Heart left ventricle (tissue), 13 donors: ENCODE data around the gene LRRC1.

Experiments
- POLR2A ChIP-seq, 2 donors: fragments of 450-650 bp; IDR thresholded peaks; one replicate each; pipeline ENCODE4 v1.6.1; 2017; ENCODE audit warnings: antibody characterized with exemption in 2 of 2, mild to moderate bottlenecking in 2 of 2, moderate library complexity in 2 of 2
- TF ChIP-seq, protein P1 (sequence below), 12 donors: fragments of 200-600 bp; sonication (generic) in 4 of 12; IDR thresholded peaks; one replicate each; pipeline versions ENCODE4 v1.5.0 to v1.8.0; 2018 to 2022; ENCODE audit warnings: antibody characterized with exemption in 12 of 12, mild to moderate bottlenecking in 5 of 12
- donor health status: ischemic (EF 13 %, LVEDD 7.1; RV severe dilation, severe dysfunction).
- donor health status: DM: no; HTN: yes; CAD: no.
- donor health status: DM: no; HTN: no; CAD: no.
- donor health status: ischemic (EF 25% LVEDD 6.9; RV normal size, moderate dysfunction).
- donor health status: ischemic (EF 25% LVEDD 5.7; RV mildly dilated, moderate dysfunction).
- donor health status: ischemic (EF 35%, LVEDD 5.7; RV mildly dilated, moderate dysfunction).
- donor health status: nonischemic (EF 11% LVEDD 7.7; RV severe dilation, severe dysfunction).
- donor health status: DM: yes; HTN: yes; CAD: no.
- donor health status: PGD.
- donor health status: ischemic (EF 29% LVEDD 5.4; RV normal size, mild dysfunction).
- donor health status: nonischemic (EF 23%, LVEDD 6.1; RV moderate dilation, normal function).

DNA sequence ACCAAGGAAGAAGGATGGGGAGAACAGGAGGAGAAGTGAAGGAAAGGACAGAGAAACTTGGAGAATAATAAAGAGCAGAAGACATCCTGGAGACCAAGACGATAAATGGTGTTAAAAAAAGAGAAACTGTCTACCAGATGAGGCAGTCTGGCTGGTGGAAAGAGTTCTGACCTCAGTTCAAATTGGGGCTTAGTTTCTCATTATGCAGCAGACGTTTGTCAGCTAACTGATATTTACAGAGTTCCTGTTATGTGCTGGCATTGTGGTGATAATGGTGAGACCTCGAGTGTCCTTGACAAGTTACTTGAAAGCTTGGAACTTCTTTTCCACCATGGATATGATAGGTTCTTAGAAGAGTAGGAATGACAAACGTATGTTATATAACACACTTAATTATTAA, 142.7 kb downstream of the LRRC1 start:
- TF ChIP-seq, protein P1, sequence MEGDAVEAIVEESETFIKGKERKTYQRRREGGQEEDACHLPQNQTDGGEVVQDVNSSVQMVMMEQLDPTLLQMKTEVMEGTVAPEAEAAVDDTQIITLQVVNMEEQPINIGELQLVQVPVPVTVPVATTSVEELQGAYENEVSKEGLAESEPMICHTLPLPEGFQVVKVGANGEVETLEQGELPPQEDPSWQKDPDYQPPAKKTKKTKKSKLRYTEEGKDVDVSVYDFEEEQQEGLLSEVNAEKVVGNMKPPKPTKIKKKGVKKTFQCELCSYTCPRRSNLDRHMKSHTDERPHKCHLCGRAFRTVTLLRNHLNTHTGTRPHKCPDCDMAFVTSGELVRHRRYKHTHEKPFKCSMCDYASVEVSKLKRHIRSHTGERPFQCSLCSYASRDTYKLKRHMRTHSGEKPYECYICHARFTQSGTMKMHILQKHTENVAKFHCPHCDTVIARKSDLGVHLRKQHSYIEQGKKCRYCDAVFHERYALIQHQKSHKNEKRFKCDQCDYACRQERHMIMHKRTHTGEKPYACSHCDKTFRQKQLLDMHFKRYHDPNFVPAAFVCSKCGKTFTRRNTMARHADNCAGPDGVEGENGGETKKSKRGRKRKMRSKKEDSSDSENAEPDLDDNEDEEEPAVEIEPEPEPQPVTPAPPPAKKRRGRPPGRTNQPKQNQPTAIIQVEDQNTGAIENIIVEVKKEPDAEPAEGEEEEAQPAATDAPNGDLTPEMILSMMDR (IDR thresholded peaks at IDR 0.05), result no peak
- TF ChIP-seq POLR2A (IDR thresholded peaks at IDR 0.05), result no peak
